Upper lobe of left lung (tissue), 6 donors: ENCODE data around the gene HNRNPUL1. TPM values are rescaled to one million over a fixed set of nuclear protein-coding genes. Genes with fewer than 3 reads are reported as not detected.

ENCODE experiments used
- ATAC-seq, 2 donors: fragments of 200-7000 bp; cut with Tn5 transposase; one replicate each; pipeline ENCODE4 v1.9.1; 2022; ENCODE audit warnings: mild to moderate bottlenecking in 2 of 2, moderate library complexity in 2 of 2; ENCODE audit not compliant: low FRiP score in 2 of 2
- DNase-seq, 2 donors: peaks; one replicate each; pipeline ENCODE4 v3.0.0-alpha.2; 2019 to 2020
- H3K27ac ChIP-seq, 4 donors: fragments of 200-600 bp; sonication (generic); one replicate each; pipeline ENCODE4 v1.5.1; 2016 to 2019
- H3K27me3 ChIP-seq, 4 donors: fragments of 200-600 bp; sonication (generic); one replicate each; pipeline ENCODE4 v1.5.1; 2017 to 2019
- H3K36me3 ChIP-seq, 4 donors: fragments of 200-600 bp; sonication (generic); one replicate each; pipeline ENCODE4 v1.5.1; 2016 to 2019
- H3K4me1 ChIP-seq, 4 donors: fragments of 200-600 bp; sonication (generic); one replicate each; pipeline ENCODE4 v1.5.1; 2018 to 2019
- H3K4me3 ChIP-seq, 4 donors: fragments of 200-600 bp; sonication (generic); one replicate each; pipeline ENCODE4 v1.5.1; 2017 to 2019; ENCODE audit warnings: mild to moderate bottlenecking in 2 of 4, moderate library complexity in 1 of 4
- H3K9me3 ChIP-seq, 4 donors: fragments of 200-600 bp; sonication (generic); one replicate each; pipeline ENCODE4 v1.5.1; 2018 to 2019
- CTCF ChIP-seq, 6 experiments: fragments of 450-650 bp in 4 of 6; fragments of 200-600 bp in 2 of 6; sonication (generic) in 2 of 6; IDR thresholded peaks; one replicate each; pipeline ENCODE4 v1.5.1; 2016 to 2019; ENCODE audit warnings: antibody characterized with exemption in 6 of 6
- EP300 ChIP-seq, 4 donors: sonication (generic); formaldehyde crosslinking; IDR thresholded peaks; one replicate each; pipeline ENCODE4 v1.5.1; 2017; ENCODE audit warnings: antibody characterized with exemption in 4 of 4, control low read depth in 2 of 4
- POLR2A ChIP-seq, 4 donors: fragments of 450-650 bp; IDR thresholded peaks; one replicate each; pipeline ENCODE4 v1.5.1; 2016 to 2017; ENCODE audit warnings: antibody characterized with exemption in 4 of 4, mild to moderate bottlenecking in 2 of 4
- POLR2AphosphoS5 ChIP-seq, 2 donors: sonication (generic); formaldehyde crosslinking; IDR thresholded peaks; one replicate each; pipeline ENCODE4 v1.5.1; 2017; ENCODE audit warnings: antibody characterized with exemption in 2 of 2
- WGBS, 2 donors: methylation state at CpG; one replicate each; pipeline ENCODE4 v1.1.5; 2017 to 2018; 5-methylcytosine and 5-hydroxymethylcytosine counted together
- total RNA-seq, 6 donors: library from RNA; depleted of rRNA in 4 of 6; stranded (reverse); fragments of >200 nt in 4 of 6; gene quantifications; one replicate each; pipeline versions ENCODE4 v1.1.0 to v1.2.1, GENCODE V29; 2016 to 2021
- donor health status: DM: no; HTN: no; CAD: no; lungs with moderate emphysema.
- donor health status: DM: no; HTN: yes; CAD: no; lungs with severe emphysema.

The HNRNPUL1 gene
- total RNA-seq, 6 donors from 2014 or later, result 152 to 351 (median 211) TPM

GRCh38 chr19:41323023-41323422 is 58.9 kb downstream of the HNRNPUL1 start:
- no peak for DNase-seq
- TF ChIP-seq POLR2AphosphoS5 (IDR thresholded peaks at IDR 0.05), result no peak
- TF ChIP-seq EP300 (IDR thresholded peaks at IDR 0.05), result no peak
- TF ChIP-seq CTCF (IDR thresholded peaks at IDR 0.05), result no peak
- no peak for TF ChIP-seq POLR2A (IDR thresholded peaks at IDR 0.05)
- peak overlapping the region; percentile 79 to 90 (median 85) for H3K27ac ChIP-seq
- H3K27me3 ChIP-seq, result no peaks in the 10 kb centered on the region
- WGBS, 2 donors, result 70 to 76% methylated on average over 7 of the region's 7 CpGs
- H3K4me1 ChIP-seq, result peaks cover 59 to 68% (median 66%) of the 10 kb centered on the region in 4 donors
- H3K9me3 ChIP-seq, result no peaks in the 10 kb centered on the region
- peaks cover 9 to 41% (median 39%) of the 10 kb centered on the region in 4 donors for H3K36me3 ChIP-seq
- H3K4me3 ChIP-seq, result no peak overlapping the region
- peak in 1 of 2 donors; percentile 1 for ATAC-seq

GRCh38 chr19:41323430-41324125 is 59.4 kb downstream of the HNRNPUL1 start:
- peak overlapping the region; percentile 79 to 90 (median 85) for H3K27ac ChIP-seq
- H3K36me3 ChIP-seq, result peaks cover 7 to 35% (median 34%) of the 10 kb centered on the region in 4 donors
- TF ChIP-seq CTCF (IDR thresholded peaks at IDR 0.05) (no peak), POLR2A (IDR thresholded peaks at IDR 0.05) (no peak), EP300 (IDR thresholded peaks at IDR 0.05) (no peak), POLR2AphosphoS5 (IDR thresholded peaks at IDR 0.05) (no peak)
- ATAC-seq, result peak in 1 of 2 donors; percentile 81
- no peak overlapping the region for H3K4me3 ChIP-seq
- WGBS, 2 donors, result 47 to 55% methylated on average over 9 to 12 of the region's 16 CpGs
- peaks cover 64 to 73% (median 71%) of the 10 kb centered on the region in 4 donors for H3K4me1 ChIP-seq
- no peaks in the 10 kb centered on the region for H3K9me3 ChIP-seq
- peak; percentile 51 to 87 for DNase-seq
- no peaks in the 10 kb centered on the region for H3K27me3 ChIP-seq

- Histone ChIP-seq H3K4me1 (peaks cover 71 to 80% (median 78%) of the 10 kb centered on the region in 4 donors), H3K4me3 (no peak overlapping the region), H3K27me3 (no peaks in the 10 kb centered on the region), H3K36me3 (peaks cover 5 to 28% (median 28%) of the 10 kb centered on the region in 4 donors), H3K9me3 (no peaks in the 10 kb centered on the region), H3K27ac (peak overlapping the region; percentile 79 to 90 (median 85))
- DNase-seq (no peak), ATAC-seq (no peak)
- TF ChIP-seq POLR2A (IDR thresholded peaks at IDR 0.05), result no peak
- no peak for TF ChIP-seq POLR2AphosphoS5 (IDR thresholded peaks at IDR 0.05)
- no peak for TF ChIP-seq CTCF (IDR thresholded peaks at IDR 0.05)
- no peak for TF ChIP-seq EP300 (IDR thresholded peaks at IDR 0.05)
- WGBS, 2 donors, result 79% methylated on average over 7 of the region's 7 CpGs
These were observed 60.1 kb downstream of the HNRNPUL1 start for GRCh38 chr19:41324231-41324702.

- peak overlapping the region in 3 of 4 donors; percentile 16 to 49 (median 32) for H3K4me3 ChIP-seq
- 8 to 18% methylated on average over 16 to 21 of the region's 23 CpGs for WGBS, 2 donors
- peaks cover 75 to 86% (median 82%) of the 10 kb centered on the region in 4 donors for H3K4me1 ChIP-seq
- peak overlapping the region; percentile 79 to 90 (median 85) for H3K27ac ChIP-seq
- H3K9me3 ChIP-seq, result no peaks in the 10 kb centered on the region
- peaks cover 1 to 24% (median 21%) of the 10 kb centered on the region in 4 donors for H3K36me3 ChIP-seq
- peak; percentile 67 to 89 for DNase-seq
- TF ChIP-seq POLR2A (IDR thresholded peaks at IDR 0.05) (no peak), POLR2AphosphoS5 (IDR thresholded peaks at IDR 0.05) (peak in 1 of 2 donors; percentile 39), CTCF (IDR thresholded peaks at IDR 0.05) (no peak), EP300 (IDR thresholded peaks at IDR 0.05) (peak in 1 of 4 donors; percentile 47)
- H3K27me3 ChIP-seq, result no peaks in the 10 kb centered on the region
- peak; percentile 2 to 6 for ATAC-seq
These were observed 60.9 kb downstream of the HNRNPUL1 start for GRCh38 chr19:41324921-41325639.
